ENCODE data around the gene RAD17. TPM values are rescaled to one million over a fixed set of nuclear protein-coding genes. Genes with fewer than 3 reads are reported as not detected.
A peak's percentile ranks its signal among the peaks of the same experiment; 100 is the strongest.
"Not testable (repeated sequence)": the region's sequence is repeated elsewhere in the genome, so short reads cannot be mapped to it uniquely, and the experiment has no call there.

The RAD17 gene
- total RNA-seq, 4 donors from 2014 or later: 6.1 to 35.1 (median 15.1) TPM

DNA sequence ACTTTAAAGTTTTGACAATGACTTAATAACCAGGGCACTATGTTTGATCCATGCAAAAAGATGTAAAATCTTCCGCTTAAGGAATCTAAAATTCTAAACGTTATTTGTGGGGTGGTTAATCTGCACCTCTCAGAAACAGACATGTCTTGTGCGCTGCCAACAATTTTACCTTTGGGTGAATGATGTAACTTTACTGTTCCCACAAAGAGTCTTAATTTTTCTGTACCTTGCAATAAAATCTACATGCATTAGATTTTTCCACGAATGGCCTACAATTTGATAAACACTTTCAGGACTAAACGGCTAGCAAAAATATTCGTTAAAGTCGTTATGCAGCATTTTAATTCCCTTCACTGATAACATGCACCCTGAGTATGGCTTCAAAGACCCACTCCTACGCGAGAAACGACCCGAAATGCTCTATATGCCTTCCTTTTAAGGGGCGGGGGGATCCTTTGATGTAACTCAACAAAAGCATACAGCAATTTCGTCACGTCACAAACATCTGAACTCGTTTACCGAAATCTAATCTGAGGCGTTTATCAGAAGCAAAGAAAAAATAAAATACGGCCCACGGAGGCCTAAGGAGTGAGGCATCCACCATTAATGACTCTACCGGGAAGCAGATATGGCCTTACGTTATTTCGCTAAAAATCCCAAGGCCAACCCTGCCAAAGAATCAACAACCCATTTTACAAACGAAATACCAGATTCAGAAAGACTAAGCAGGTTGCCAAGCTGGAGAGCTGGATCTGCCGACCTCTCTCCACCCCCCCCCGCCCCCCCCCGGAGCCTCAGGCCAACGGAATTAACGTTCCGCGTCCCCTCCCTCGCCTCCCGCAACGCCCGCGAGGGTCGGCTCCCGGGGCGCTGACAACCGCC, 919 bp upstream of the RAD17 start:
- Histone ChIP-seq H3K4me1 (no peaks in the 10 kb centered on the region), H3K9me3 (no peaks in the 10 kb centered on the region), H3K36me3 (no peaks in the 10 kb centered on the region), H3K4me3 (peak overlapping the region; percentile 86 to 88), H3K27me3 (no peaks in the 10 kb centered on the region), H3K27ac (peak overlapping the region; percentile 96 to 98)
- peak in 1 of 2 donors; percentile 17 for DNase-seq
- intact Hi-C loops (cut with DNase I; ENCODE audit: low total_unique reads): no loop called here
- TF ChIP-seq, protein P1, sequence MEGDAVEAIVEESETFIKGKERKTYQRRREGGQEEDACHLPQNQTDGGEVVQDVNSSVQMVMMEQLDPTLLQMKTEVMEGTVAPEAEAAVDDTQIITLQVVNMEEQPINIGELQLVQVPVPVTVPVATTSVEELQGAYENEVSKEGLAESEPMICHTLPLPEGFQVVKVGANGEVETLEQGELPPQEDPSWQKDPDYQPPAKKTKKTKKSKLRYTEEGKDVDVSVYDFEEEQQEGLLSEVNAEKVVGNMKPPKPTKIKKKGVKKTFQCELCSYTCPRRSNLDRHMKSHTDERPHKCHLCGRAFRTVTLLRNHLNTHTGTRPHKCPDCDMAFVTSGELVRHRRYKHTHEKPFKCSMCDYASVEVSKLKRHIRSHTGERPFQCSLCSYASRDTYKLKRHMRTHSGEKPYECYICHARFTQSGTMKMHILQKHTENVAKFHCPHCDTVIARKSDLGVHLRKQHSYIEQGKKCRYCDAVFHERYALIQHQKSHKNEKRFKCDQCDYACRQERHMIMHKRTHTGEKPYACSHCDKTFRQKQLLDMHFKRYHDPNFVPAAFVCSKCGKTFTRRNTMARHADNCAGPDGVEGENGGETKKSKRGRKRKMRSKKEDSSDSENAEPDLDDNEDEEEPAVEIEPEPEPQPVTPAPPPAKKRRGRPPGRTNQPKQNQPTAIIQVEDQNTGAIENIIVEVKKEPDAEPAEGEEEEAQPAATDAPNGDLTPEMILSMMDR (IDR thresholded peaks at IDR 0.05): no peak
- no peak for TF ChIP-seq POLR2A (IDR thresholded peaks at IDR 0.05)

- intact Hi-C loops (cut with DNase I; ENCODE audit: low total_unique reads); H3K4me1 ChIP-seq; H3K36me3 ChIP-seq; H3K27me3 ChIP-seq; DNase-seq; H3K9me3 ChIP-seq: not testable (repeated sequence)
- Histone ChIP-seq H3K4me3 (peak overlapping the region; percentile 86 to 88), H3K27ac (peak overlapping the region in 1 of 2 donors; percentile 98)
Measured at GRCh38 chr5:69370335-69370734, 717 bp downstream of the RAD17 start.

DNA sequence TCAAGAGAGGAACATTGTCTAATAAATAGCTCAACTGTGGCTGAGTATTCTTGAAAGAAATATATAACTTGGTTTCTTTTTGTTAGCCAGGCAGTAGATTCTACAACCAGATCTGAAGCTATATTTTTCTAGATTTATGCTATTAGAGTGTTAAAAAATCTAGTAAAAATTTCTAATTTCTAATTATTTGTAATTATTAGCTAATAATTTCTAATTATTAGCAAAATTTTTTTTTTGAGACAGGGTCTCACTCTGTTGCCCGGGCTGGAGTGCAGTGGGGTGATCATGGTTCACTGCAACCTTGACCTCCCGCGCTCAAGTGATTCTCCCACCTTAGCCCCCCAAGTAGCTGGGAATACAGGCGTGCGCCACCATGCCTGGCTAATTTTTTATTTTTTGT, 2.8 kb downstream of the RAD17 start:
- no peak for DNase-seq
- intact Hi-C loops (cut with DNase I; ENCODE audit: low total_unique reads): no loop called here

GRCh38 chr5:69374911-69375446, 5.4 kb downstream of the RAD17 start:
- TF ChIP-seq POLR2A (IDR thresholded peaks at IDR 0.05): no peak
- TF ChIP-seq, protein P1 (IDR thresholded peaks at IDR 0.05): no peak
- intact Hi-C loops (cut with DNase I; ENCODE audit: low total_unique reads): no loop called here
- H3K27ac ChIP-seq: no peak overlapping the region
- H3K9me3 ChIP-seq: no peaks in the 10 kb centered on the region
- H3K27me3 ChIP-seq: no peaks in the 10 kb centered on the region
- H3K4me3 ChIP-seq: no peak overlapping the region
- H3K4me1 ChIP-seq: no peaks in the 10 kb centered on the region
- H3K36me3 ChIP-seq: no peaks in the 10 kb centered on the region
- DNase-seq: no peak

More for the DNA sequence above, 2.8 kb downstream of the RAD17 start:
- Histone ChIP-seq H3K4me3 (no peak overlapping the region), H3K9me3 (no peaks in the 10 kb centered on the region), H3K27ac (no peak overlapping the region), H3K36me3 (no peaks in the 10 kb centered on the region), H3K27me3 (no peaks in the 10 kb centered on the region), H3K4me1 (no peaks in the 10 kb centered on the region)
- TF ChIP-seq, protein P1 (IDR thresholded peaks at IDR 0.05): no peak
- no peak for TF ChIP-seq POLR2A (IDR thresholded peaks at IDR 0.05)

GRCh38 chr5:69378376-69378775, 8.8 kb downstream of the RAD17 start:
- Histone ChIP-seq H3K4me1 (no peaks in the 10 kb centered on the region), H3K27ac (no peak overlapping the region), H3K9me3 (no peaks in the 10 kb centered on the region), H3K27me3 (no peaks in the 10 kb centered on the region), H3K4me3 (no peak overlapping the region), H3K36me3 (no peaks in the 10 kb centered on the region)
- TF ChIP-seq POLR2A (IDR thresholded peaks at IDR 0.05): no peak
- intact Hi-C loops (cut with DNase I; ENCODE audit: low total_unique reads): no loop called here
- DNase-seq: no peak

DNA sequence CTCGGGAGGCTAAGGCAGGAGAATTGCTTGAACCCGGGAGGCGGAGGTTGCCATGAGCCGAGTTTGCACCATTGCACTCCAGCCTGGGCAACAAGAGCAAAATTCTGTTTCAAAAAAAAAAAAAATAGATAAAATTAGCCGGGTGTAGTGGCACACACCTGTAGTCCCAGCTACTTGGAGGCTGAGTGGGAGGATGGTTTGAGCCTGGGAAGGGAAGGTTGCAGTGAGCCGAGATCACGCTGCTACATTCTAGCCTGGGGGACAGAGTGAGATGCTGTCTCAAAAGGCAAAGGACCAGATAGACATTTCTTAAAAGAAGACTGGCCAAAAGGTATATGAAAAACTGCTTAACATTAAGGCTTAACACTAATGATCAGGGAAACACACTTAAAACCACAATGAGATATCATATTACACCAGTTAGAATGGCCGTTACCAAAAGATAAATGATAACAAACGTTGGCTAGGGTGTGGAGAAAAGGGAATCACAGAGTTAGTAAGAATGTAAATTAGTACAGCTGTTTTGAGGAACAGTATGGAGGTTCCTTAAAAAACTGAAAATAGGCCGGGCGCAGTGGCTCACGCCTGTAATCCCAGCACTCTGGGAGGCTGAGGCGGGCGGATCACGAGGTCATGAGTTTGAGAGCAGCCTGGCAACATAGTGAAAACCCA, 35.2 kb downstream of the RAD17 start:
- intact Hi-C loops (cut with DNase I; ENCODE audit: low total_unique reads): no loop called here
- H3K9me3 ChIP-seq: no peaks in the 10 kb centered on the region
- no peak for DNase-seq
- H3K4me1 ChIP-seq: no peaks in the 10 kb centered on the region
- TF ChIP-seq, protein P1 (IDR thresholded peaks at IDR 0.05): no peak
- TF ChIP-seq POLR2A (IDR thresholded peaks at IDR 0.05): no peak
- no peaks in the 10 kb centered on the region for H3K27me3 ChIP-seq
- no peak overlapping the region for H3K27ac ChIP-seq
- H3K4me3 ChIP-seq: no peak overlapping the region
- H3K36me3 ChIP-seq: no peaks in the 10 kb centered on the region

Measured in uterus (tissue), 4 donors.